GM12874 (cell line): ENCODE measurements around the gene PPP3CA.

Experiments
- CTCF ChIP-seq: IDR thresholded peaks from 2 replicates; pipeline ENCODE4 v1.5.1; 2011; ENCODE audit warnings: low read depth, mild to moderate bottlenecking, control low read depth, low read length, moderate library complexity; ENCODE audit not compliant: insufficient read depth

PPP3CA gene

GRCh38 chr4:100982345-100982744 lies 365.0 kb downstream of the PPP3CA start:
- TF ChIP-seq CTCF, result no peak

GRCh38 chr4:100981447-100982204 lies 365.7 kb downstream of the PPP3CA start:
- TF ChIP-seq CTCF, result no peak

GRCh38 chr4:100979736-100980135 lies 367.6 kb downstream of the PPP3CA start:
- TF ChIP-seq CTCF, result no peak

DNA sequence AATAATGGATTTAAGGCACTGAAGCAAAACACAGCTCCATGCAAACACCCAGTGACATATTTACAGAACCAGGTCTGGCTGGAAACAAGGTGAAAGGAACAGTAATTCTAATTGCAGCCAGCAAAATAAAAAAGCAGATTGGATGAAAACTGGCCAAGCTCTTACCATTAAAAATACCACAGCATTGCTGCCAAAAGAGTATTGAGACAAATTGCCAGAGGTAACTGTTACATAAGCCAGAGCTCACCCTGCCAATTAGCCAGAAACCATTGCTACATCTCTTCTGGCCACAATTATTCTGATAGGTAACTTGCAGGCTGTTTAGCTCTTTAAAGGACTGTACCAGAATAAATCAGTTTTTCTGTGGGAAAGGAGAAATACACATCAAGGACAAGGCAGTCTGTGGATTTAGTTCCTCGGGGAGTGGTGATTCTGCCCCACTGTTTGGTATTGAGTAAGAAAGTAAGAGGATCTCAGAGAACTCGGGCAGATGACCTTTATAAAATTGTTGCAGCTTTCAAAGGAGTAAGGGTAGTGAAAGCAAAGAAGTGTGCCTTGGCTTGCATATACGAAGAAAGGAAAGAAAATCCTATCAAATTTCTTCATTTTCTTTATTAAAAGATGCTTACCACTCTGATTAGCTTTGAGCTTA lies 369.5 kb downstream of the PPP3CA start:
- TF ChIP-seq CTCF, result no peak

DNA sequence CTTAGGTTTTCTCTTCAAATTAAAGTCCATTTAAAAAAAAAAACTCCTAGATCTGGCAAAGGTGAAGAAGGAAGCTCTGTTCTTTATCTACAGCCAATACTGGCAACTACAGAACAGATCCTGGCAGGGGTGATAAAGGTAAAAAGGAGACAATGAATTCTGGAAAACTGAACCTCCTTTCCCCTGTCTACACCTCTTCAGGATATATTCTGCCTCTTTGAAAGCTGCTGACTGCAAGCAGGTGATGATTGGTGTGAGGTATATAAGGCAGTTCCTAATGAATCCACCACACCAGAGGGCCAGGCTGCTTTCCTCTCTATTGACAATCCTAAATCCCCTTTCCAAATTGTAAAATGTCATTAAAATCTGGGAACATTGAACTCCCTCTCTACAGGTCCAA lies 370.1 kb downstream of the PPP3CA start:
- TF ChIP-seq CTCF, result no peak
